Activated B cell treated with CpG ODN at 0.5 μM for 24 hours (primary cell): ENCODE results near the gene CHCHD6. TPM values are rescaled to one million over a fixed set of nuclear protein-coding genes. Genes with fewer than 3 reads are reported as not detected.

ENCODE experiments used
- ATAC-seq: fragments of 200-7000 bp; cut with Tn5 transposase; one replicate; pipeline ENCODE4 v1.10.0; 2021; ENCODE audit warnings: low read depth, mild to moderate bottlenecking, moderate library complexity
- CTCF ChIA-PET: fragments of 350-600 bp; sonication (Branson Sonifier 250); formaldehyde crosslinking; loops from one replicate; lab custom pipeline; 2021; ENCODE audit warnings: antibody characterized with exemption; lab: Charles Lee
- POLR2A ChIA-PET: fragments of 350-600 bp; sonication (Branson Sonifier 250); formaldehyde crosslinking; loops from one replicate; lab custom pipeline; 2021; ENCODE audit warnings: antibody characterized with exemption; lab: Charles Lee
- DNase-seq: peaks from one replicate; pipeline ENCODE4 v3.0.0; 2022
- H3K27ac Mint-ChIP-seq: one replicate; pipeline ENCODE4 v1.8.0; 2020; ENCODE audit warnings: mixed read lengths
- H3K27me3 Mint-ChIP-seq: one replicate; pipeline ENCODE4 v1.8.0; 2021; ENCODE audit warnings: mixed read lengths
- H3K36me3 Mint-ChIP-seq: one replicate; pipeline ENCODE4 v1.8.0; 2021; ENCODE audit warnings: low read depth, mixed read lengths
- H3K4me1 Mint-ChIP-seq: one replicate; pipeline ENCODE4 v1.8.0; 2021; ENCODE audit warnings: mixed read lengths
- H3K4me3 Mint-ChIP-seq: one replicate; pipeline ENCODE4 v1.8.0; 2020; ENCODE audit warnings: mild to moderate bottlenecking, mixed read lengths
- H3K9me3 Mint-ChIP-seq: one replicate; pipeline ENCODE4 v1.8.0; 2020; ENCODE audit warnings: mixed read lengths
- intact Hi-C: fragments of 100-400 bp; cut with micrococcal nuclease; formaldehyde crosslinking; loops from one replicate; pipeline ENCODE4 v1.15.1; 2024
- total RNA-seq: library from RNA; stranded (reverse); gene quantifications from 2 replicates; pipeline ENCODE4 v1.2.3, GENCODE V29; 2022
- TF ChIP-seq, protein P1 (sequence below): fragments of 200-600 bp; IDR thresholded peaks from one replicate; pipeline ENCODE4 v1.8.0; 2022; ENCODE audit warnings: antibody characterized with exemption, mild to moderate bottlenecking

CHCHD6 gene
- total RNA-seq, 1 donor from 2014 or later = 10.0 TPM

DNA sequence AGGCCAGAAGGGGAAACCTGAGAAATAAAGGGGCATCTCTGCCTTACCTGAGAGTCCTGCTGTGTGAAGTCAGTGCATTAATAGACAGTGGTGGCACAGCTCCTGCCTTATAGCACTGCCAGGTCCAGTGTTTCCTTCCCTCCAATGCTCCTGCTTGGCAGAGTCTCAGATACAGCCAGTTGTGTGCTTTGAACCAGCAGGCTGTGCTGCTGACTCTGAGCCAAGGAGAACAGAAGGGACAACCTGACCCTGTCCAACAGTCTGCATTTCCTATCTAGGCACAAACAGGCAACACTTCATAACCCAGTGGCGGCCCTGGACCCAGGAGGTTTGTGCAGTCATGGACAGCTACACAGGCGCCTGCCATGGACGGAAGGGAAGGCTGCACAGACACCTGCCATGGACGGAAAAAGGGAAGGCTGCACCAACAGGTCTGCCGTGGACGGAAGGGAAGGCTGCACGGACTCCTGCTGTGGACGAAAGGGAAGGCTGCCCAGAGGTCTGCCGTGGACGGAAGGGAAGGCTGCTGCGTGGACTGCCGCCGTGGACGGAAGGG, 245.0 kb downstream of the CHCHD6 start:
- Mint-ChIP-seq H3K27me3 (no peaks in the 10 kb centered on the region), H3K36me3 (no peaks in the 10 kb centered on the region), H3K4me3 (no peak overlapping the region), H3K4me1 (peaks cover 40% of the 10 kb centered on the region), H3K9me3 (no peaks in the 10 kb centered on the region), H3K27ac (no peak overlapping the region)
- ChIA-PET POLR2A (no interaction called here), CTCF (no interaction called here)
- DNase-seq (no peak), ATAC-seq (no peak)
- intact Hi-C loops = no loop called here
- TF ChIP-seq, protein P1, sequence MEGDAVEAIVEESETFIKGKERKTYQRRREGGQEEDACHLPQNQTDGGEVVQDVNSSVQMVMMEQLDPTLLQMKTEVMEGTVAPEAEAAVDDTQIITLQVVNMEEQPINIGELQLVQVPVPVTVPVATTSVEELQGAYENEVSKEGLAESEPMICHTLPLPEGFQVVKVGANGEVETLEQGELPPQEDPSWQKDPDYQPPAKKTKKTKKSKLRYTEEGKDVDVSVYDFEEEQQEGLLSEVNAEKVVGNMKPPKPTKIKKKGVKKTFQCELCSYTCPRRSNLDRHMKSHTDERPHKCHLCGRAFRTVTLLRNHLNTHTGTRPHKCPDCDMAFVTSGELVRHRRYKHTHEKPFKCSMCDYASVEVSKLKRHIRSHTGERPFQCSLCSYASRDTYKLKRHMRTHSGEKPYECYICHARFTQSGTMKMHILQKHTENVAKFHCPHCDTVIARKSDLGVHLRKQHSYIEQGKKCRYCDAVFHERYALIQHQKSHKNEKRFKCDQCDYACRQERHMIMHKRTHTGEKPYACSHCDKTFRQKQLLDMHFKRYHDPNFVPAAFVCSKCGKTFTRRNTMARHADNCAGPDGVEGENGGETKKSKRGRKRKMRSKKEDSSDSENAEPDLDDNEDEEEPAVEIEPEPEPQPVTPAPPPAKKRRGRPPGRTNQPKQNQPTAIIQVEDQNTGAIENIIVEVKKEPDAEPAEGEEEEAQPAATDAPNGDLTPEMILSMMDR = no peak

- no peak for DNase-seq
- no peak for ATAC-seq
- POLR2A ChIA-PET = interaction anchor here (1.1 to 1.2 kb wide), 2 partner anchors 40 to 42 kb away, joined by 3 to 6 read pairs; no protein-coding TSS in a partner anchor
- Mint-ChIP-seq H3K36me3 (no peaks in the 10 kb centered on the region), H3K9me3 (no peaks in the 10 kb centered on the region), H3K27ac (no peak overlapping the region), H3K27me3 (no peaks in the 10 kb centered on the region), H3K4me3 (no peak overlapping the region), H3K4me1 (peaks cover 54% of the 10 kb centered on the region)
- intact Hi-C loops = loop anchor here (10.0 kb wide), 1 partner anchor 97 kb away; no protein-coding TSS in a partner anchor
- TF ChIP-seq, protein P1 = no peak
- CTCF ChIA-PET = no interaction called here
Observed at GRCh38 chr3:126951561-126951960, 247.5 kb downstream of the CHCHD6 start.

- Mint-ChIP-seq H3K4me1 (peaks cover 53% of the 10 kb centered on the region), H3K9me3 (no peaks in the 10 kb centered on the region), H3K27me3 (no peaks in the 10 kb centered on the region), H3K27ac (no peak overlapping the region), H3K36me3 (no peaks in the 10 kb centered on the region), H3K4me3 (no peak overlapping the region)
- TF ChIP-seq, protein P1 = no peak
- intact Hi-C loops = loop anchor here (10.0 kb wide), 1 partner anchor 98 kb away; no protein-coding TSS in a partner anchor
- no peak for ATAC-seq
- no peak for DNase-seq
- ChIA-PET POLR2A (interaction anchor here (1.1 to 4.7 kb wide), 3 partner anchors 19 to 43 kb away, joined by 3 to 47 read pairs (median 6); no protein-coding TSS in a partner anchor), CTCF (no interaction called here)
Observed at GRCh38 chr3:126952261-126952982, 248.4 kb downstream of the CHCHD6 start.

DNA sequence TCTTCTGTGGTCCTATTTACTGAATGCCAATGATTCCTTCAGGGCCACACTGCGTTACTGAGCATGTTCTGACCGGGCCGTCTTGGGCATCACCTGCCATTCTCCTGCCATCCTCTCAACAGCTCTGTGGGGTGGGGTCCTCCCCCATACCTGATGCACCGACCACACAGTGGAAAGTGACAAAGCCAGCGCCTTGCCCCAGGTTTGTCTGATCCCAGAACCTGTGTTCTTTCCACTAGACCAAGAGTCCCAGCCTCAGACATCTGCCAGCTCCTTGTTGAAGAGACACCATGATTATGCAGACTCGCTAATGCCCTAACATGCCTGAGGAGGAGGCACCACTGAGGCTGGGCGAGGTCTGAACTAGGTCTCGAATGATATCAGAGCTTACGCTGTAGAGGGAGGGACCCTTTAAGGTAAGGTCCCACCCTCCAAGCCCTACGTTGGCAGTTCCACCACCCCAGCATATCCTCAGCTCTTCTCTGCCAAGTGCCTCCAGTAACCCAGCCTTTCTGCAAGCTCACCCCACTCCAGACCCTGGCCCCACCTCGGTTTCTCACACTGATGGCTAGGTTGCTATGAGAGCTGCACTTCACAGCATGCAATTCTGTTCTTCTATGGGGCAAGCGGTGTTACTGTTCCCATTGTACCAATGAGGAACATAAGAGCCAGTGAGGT, 249.1 kb downstream of the CHCHD6 start:
- no peaks in the 10 kb centered on the region for H3K36me3 Mint-ChIP-seq
- ChIA-PET CTCF (interaction anchor here (2.6 kb wide), 1 partner anchor 29 kb away, joined by 15 read pairs; the partner anchor contains the start of gene PLXNA1), POLR2A (interaction anchor here (0.8 to 4.7 kb wide), 5 partner anchors 9 to 41 kb away, joined by 3 to 52 read pairs (median 6); partner anchors contain the start of gene PLXNA1)
- DNase-seq = no peak
- H3K4me1 Mint-ChIP-seq = peaks cover 46% of the 10 kb centered on the region
- ATAC-seq = no peak
- no peak overlapping the region for H3K27ac Mint-ChIP-seq
- H3K9me3 Mint-ChIP-seq = no peaks in the 10 kb centered on the region
- no peaks in the 10 kb centered on the region for H3K27me3 Mint-ChIP-seq
- intact Hi-C loops = loop anchor here (10.0 kb wide), 1 partner anchor 98 kb away; no protein-coding TSS in a partner anchor
- H3K4me3 Mint-ChIP-seq = no peak overlapping the region
- TF ChIP-seq, protein P1 = no peak
